HS-27A (cell line): ENCODE measurements around the gene MACROD1.

Experiments used
- DNase-seq: peaks from one replicate; pipeline ENCODE4 v3.0.0-alpha.2; 2012; ENCODE audit warnings: low read depth, missing footprints

Gene MACROD1

DNA sequence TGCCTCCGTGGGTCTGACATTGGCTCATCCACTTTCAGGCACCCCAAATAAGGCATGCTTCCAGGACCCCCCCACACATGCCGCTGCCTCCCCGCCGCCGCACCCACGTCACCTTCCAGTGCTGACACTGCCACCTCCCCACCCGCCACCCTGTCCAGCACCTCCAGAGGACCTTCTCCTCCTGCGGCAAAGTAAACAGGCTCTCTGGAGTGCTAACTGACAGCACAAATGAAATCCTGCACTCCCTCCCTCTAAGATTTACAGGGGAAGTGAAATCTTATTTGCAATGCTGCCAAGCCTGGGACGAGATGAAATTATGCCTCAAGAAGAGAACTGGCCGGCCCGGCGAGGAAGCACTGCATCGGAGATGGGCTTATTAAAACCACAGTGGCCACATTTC is 35.3 kb downstream of the MACROD1 start:
- DNase-seq: no peak

DNA sequence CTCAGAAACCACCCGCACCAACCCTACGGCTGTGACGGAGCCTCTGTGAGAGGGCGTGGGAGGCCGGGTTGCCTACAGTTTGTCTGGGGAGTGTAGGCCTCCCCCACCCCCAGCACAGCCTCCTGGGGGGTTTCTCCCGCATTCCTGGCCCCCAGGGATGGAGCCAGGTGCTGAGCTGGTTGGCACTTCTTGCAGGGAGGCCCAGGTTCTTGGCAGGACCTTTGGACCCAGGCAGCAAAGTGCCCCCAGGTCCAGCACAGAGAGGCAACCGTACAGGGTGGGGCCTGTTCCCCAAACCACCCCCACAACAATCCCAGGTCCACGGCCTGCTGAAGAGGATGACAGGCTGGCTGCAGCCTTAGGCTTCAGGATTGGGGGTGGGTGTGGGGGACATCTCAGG is 36.5 kb downstream of the MACROD1 start:
- DNase-seq: no peak

DNA sequence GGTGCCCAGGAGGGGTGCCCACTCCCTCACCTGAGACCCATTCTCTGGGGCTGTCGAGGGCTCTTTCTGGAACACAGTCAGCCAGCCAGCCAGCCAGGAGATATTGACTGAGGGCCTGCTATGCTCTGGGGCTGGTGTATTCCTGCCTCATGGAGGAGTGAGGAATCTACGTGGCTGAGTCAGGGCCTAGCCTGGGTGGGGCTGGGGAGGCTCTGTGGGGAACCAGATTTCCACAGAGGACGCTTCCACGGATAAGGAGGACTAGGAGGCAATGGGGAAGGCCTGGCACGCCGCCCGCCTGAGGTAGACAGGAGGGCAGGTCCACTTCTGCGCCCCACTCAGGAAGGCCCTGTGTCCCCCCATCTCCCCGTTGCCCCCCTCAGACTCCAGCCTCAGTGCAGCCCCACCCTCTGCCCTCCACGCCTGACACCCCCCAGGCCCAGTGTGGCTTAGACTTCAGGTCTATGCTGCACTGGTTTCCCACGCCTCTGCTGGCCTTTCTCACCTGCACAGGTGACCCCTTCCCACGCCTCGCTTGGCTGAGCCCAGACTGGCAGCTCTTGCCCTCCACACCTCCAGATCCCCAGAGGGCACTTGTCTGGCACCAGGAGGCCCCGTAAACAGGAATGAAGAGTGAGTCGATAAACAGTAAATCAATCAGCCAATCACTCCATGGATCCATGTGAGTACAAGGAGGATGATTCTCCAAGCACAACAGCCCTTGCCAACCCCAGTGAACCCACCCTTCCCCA is 37.5 kb downstream of the MACROD1 start:
- DNase-seq: no peak

DNA sequence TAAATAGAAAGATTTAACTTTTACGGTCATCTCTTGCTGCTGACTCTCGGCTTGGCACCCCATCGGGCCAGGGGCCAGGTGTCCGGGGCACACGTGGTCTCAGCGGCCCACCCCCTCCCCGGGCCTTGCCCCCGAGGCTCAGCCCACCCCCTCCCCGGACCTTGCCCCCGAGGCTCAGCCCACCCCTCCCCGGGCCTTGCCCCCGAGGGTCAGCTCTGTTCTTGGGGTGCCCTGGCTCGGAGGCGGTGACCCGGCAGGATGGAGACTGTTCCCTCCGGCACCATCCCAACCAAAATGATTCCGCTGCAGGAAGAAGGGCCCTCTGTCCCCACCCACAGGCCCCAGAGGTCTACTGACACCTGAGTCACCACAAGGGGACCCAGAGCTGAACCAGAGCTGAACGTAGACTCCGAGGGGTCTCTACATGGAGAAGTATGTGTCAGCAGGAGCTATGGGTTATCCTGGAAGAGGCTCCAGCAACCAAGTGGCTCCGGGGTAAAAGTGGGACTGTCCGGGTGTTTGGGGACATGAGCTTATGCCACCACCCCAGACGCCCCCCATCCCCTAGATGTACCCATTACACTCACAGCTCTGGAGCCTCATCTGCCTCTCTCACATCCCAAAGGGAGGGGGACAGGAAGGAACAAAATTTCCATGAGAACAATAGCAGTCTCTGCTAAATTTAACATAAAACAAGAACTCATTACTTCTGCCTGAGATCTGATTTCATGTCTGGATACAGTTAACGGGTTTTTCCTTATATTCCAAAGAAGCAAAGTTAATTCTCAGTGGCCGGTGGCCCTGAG is 38.4 kb downstream of the MACROD1 start:
- DNase-seq: no peak

DNA sequence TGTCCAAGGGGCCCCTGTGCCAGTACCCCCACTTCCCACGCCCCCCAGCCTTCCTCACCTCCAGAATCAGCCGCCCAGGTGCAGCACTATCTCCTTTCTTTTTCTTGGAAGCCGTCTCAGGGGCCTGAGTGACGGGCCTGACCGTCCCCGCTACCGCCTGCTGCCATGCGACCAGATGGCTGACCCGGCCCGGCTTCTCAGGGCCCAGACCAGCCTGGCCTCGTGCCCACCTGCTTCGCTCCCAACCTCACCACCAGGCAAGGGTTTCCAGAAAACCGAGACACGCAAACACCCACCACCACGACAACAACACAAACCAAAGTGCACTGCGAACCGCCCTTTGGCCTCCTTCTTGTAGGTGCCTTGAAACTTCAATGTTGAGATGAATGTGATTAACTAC is 39.1 kb downstream of the MACROD1 start:
- DNase-seq: no peak

DNA sequence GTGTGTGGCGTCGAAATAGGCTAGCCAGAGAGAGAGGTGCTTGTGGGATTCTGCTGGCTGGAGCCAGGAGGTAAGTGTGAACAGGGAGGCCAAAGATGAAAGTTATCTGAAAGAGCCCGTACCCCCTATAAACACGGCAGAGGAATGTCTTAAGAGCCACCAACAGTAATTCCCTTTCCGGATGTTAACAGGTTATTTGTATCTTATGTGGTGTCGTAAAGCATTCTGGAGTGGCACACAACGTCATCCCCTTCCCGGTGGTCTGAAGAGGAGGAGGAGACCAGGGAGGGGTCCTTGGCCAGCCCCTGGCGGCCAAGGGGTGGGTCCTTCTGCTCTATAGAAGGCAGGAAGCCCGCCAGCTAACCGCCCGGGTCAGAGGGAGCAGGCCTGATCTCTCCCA is 39.5 kb downstream of the MACROD1 start:
- no peak for DNase-seq

DNA sequence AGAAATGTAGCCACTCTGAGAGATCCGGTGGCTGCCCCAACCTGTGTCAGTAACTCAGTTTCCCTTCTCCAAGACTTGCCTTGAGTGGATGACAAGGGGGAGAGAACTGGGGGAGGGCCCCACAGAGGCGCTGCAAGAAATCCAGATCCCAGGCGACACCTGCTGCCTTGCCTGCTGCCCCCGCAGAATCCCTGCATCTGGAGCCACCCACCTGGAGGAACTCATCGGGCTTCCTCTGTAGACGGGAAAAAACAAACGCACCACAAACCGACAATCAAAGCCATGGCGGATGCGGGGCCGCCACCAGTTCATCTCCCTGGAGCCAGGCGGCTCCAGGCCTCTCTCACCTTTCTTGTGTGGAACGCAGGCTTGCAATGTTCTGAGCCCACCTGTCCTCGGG is 40.2 kb downstream of the MACROD1 start:
- DNase-seq: no peak

DNA sequence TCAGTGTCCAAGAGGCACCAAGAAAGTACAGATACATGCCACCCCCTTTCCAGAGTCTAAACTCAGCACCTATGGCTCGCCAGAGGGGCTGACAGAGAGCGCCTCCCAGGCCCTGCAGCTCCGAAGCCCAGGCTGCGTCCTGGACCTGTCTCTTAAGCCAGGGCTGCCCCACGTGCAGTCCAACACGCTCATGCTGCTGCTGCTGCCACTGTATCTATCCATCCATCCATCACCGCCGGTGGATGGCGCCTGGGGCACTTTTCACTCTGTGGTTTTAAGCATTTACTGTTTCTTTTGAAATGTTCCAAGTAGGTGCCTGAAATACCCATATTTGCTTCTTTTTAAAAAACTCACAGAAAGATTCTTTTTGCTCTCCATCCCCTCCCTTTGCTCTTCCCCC is 41.8 kb downstream of the MACROD1 start:
- no peak for DNase-seq

DNA sequence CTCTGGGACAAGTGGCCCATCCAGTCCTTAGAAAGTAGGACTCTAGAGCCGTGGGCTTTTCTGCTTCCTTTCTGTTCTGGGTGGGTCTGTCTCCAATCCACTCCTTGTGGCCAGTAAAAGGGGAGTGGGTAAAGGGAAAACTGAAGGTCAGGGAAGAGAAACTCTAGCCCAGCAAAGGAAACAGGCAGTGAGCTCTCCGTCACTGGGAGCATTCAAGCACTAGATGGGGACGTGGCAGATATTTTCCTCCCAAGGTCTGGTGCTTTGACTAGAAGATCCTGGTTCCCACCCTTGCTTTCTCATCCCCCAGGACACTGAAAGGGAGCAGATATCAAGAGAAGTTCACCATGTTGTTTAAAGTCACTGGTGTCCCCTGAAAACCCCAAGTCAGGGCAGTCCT is 42.2 kb downstream of the MACROD1 start:
- DNase-seq: no peak

DNA sequence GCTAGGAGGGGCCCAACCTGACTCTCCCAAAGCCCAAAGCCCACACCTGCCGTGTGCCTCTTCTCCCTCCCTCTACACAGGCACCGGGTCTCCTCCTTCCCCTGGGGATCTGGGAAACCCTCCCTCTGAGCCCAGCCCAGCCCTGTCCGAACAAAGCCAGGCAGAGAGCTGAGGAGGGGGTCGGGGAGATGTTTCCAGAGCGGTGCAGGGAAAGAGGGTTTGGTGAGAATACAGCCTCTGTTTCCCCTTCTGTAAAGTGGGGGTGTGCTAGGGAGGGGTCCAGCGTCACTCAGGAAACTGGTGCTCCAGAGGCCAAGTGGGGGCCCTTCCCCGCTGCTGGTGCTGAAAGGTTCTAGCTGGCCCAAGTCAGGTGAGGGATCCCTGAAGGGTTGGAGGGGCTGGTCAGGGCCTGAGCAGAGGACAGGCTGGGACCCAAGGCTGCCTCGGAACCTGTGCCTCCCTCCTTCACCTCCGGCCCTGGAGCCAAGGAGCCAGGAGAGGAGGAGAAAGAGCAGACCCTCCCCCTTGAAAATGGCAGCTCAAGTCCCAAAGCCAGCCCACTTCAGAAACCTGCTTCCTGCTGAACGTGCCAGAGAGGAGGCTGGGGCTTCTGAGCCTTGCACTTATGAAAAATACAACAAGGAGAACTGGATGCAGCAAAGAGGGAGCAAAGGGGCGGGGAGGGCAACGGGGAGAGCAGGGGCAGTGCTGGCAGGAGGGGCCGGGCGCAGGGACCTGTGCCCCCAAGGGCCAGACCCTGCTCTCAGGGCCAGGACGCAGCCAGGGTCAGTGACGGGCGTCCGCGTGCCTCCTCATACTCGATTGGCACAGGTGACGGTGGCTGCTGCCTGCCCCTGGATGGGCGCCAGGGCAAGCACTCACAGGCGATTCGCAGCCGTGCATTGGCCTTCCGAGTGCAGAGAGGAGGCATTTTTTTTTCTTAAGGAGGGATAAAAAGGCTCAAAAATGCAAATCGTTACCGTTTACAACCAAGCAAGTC is 43.2 kb downstream of the MACROD1 start:
- DNase-seq: no peak

DNA sequence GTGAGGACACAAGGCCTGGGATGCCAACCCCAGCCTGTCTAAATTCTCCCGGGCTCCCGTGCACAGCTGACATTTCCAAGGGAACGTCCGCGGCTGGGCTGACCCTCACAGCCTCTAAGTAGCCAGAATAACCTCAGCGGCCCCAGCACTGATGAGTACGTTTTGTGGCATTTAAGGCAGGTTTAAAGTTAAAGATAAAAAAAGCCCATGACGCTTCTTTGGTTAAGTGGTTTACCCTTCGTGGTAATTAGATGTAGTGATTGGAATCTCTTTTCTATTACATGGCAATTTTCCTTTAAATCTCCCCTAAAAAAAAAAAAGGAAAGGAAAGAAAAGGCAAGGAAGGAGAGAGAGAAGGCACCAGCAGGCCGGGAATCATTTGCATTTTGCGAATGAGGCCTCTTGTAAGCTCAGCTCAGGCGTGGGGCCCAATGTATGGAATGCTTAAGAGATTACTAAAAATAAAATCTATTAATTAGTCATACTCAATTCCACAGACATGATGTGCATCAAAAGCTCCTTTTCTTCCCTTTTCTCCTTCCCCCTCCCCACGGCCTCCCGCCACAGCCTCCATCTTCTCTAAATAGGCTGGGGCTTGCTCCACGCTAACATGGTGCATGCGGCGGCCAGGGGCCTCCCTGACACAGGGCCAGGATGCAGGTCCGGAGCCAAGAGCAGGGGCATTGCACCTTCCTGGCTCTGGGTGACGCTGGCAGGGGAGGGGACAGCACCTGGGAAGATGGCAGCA is 44.1 kb downstream of the MACROD1 start:
- peak; percentile 82 for DNase-seq

DNA sequence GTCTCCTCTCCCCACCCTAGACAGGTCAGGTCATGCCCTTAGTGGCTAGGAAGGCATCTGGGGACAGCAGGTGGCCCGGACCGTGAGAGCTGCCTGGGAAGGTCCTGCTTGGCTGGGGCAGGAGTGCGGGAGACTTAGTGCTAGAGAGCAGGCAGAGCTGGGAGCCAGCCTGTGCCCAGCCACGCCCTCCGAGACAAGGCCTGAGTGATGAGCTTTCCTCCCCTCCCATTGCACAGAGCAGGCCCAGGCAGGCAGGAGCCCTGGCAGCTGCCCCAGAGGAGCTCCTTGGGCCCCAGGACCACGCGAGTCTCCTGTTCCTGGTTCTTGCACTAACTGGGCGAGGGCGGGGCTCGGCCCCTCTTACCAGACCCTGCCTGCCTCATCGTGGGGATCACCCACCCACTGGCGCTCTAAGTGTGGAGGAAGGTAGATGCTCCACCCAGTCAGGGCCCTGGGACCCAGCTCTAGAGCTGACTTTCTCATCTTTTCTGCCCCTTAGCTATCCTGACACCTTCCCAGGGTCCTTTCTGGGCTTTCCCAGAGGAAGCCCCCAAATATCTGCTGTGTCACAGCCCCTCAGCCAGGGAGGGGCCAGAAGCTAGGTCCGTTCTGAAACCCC is 44.9 kb downstream of the MACROD1 start:
- DNase-seq: peak; percentile 34

DNA sequence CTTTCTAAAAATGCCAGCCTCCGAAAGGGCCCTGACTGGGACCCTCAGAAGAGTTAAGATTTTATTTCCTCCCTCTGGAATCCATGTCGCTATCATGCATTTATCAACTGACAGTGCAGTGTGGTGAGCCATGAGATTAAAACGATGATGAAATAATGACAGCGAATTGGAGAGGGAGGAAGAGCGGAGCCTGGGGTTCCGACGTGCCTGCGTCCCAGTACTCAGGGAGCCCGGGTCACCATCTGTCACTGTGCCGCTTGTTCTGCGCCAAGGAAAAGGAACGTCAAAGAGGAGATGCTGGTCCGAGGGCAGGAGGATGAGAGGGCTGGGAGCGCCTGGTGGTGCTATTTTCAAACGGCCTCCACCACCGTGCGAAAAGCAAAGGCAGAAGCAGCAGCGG is 46.2 kb downstream of the MACROD1 start:
- no peak for DNase-seq

DNA sequence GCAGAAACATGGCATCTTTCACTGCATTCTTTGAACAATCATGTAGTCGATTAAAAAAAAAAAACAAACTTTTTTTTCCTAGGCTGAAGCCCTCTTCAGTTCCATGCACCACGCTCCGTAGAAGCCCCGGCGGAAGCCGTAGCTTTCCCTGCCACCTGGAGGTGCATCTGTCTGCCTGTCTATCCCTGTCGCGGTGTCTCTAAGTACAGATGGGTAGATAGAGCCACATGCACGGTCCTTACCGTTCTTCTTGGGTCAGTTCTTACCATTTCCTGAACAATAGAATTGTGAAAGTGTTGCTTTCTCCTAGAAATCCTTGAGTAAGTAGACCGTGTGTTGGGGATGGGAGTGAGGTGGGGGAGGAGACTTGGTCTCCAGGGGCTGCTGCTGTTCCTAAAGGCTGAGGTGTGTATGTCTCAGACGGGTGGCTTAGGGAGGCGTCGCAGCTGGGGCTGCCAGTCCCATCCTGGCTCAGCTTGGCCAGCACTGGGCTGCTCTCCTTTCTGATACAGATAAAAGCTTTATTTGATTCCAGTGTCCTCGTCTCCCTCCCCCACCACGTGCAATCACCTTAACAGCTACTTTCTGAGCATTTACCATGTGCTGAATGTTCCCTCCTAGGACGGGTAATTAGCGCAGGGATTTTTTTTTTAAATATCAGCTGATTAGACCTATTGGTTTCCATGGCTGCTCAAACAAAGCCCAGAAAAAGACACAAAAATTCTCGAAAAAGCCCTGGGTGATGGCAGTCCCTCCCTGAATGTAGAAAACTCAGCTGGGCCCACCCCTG is 46.8 kb downstream of the MACROD1 start:
- DNase-seq: no peak

DNA sequence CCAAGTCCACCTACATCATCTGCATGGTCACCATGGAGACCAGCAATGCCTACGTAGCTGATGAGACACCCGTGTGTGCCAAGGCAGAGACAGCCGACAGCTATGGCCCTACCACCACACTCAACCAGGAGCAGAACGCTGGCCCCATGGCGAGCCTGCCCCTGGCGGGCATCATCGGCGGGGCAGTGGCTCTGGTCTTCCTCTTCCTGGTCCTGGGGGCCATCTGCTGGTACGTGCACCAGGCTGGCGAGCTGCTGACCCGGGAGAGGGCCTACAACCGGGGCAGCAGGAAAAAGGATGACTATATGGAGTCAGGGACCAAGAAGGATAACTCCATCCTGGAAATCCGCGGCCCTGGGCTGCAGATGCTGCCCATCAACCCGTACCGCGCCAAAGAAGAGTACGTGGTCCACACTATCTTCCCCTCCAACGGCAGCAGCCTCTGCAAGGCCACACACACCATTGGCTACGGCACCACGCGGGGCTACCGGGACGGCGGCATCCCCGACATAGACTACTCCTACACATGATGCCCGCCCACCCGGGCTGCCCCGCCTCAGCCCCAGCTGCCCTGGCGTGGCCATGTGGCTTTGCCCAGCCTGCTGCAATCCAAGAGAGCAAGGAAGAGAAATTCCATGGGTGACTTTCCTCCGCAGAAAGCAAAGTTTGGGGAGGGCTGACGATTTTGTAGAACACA is 48.0 kb downstream of the MACROD1 start:
- no peak for DNase-seq

DNA sequence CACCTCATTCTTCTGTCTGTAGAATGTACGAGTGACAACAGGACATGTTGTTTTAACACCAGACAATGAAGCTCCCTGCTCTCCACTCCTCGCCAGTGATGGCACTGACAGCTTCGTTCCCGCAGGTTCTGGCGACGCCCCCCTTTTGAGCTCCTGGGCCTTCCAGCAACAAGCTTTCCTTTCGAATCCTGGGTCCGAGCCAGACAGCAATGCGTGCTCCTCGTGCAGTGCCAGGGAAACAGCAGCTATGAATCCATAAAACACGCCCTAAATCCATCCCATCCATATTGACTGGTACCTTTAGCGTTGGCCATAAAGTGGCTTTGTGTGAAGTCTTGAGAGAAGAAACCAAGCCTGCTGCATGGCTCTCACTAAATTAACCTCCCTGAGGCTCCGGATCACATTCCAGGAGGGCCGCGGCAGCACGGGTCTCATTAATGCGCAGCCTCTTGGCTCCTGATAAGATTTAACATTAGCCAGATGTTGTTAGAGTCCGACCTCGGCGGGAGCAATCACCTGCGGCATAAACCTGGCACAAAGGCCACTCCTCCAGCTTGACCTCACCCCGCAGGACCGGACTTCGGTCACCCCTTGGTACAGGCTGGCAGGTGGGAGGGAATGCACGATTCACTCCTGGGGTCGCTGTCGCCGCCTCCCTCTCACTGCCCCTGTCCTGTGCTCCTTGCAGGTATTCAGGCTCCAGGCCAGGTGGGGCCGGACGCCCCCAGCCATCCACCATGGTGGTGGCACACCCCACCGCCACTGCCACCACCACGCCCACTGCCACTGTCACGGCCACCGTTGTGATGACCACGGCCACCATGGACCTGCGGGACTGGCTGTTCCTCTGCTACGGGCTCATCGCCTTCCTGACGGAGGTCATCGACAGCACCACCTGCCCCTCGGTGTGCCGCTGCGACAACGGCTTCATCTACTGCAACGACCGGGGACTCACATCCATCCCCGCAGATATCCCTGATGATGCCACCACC is 50.1 kb downstream of the MACROD1 start:
- DNase-seq: no peak

DNA sequence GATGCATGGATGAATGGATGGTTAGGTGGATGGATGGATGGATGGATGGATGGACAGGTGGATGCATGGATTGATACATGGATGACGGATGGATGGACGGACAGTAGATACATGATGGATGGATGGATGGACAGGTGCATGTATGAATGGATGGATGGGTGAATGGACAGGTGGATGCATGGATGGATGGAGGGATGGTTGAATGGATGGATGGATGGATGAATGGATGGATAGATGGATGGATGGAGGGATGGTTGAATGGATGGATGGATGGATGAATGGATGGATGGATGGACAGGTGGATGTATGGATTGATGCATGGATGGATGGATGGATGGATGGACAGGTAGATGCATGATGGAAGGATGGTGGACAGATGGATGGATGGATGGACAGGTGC is 51.7 kb downstream of the MACROD1 start:
- DNase-seq: no peak

DNA sequence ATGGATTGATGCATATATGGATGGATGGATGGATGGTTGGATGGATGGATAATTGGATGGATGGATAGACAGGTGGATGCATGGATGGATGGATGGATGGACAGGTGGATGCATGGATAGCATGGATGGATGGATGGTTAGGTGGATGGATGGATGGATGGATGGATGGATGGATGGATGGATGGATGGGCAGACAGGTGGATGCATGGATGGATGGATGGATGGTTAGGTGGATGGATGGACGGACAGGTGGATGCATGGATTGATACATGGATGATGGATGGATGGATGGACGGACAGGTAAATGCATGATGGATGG is 52.5 kb downstream of the MACROD1 start:
- no peak for DNase-seq
